Osteoblast (primary cell): ENCODE results near the gene MRPL45. TPM values are rescaled to one million over a fixed set of nuclear protein-coding genes. Genes with fewer than 3 reads are reported as not detected.
A peak's percentile ranks its signal among the peaks of the same experiment; 100 is the strongest.

ENCODE experiments used
- DNase-seq: peaks from one replicate; pipeline ENCODE4 v3.0.0; 2011; ENCODE audit warnings: low spot score, mixed read lengths; ENCODE audit not compliant: insufficient read length; ENCODE audit errors: missing footprints
- H2AFZ ChIP-seq: 2 replicates; pipeline ENCODE4 v1.6.0; 2011; ENCODE audit warnings: mild to moderate bottlenecking, low read length
- H3K27ac ChIP-seq: 2 replicates; pipeline ENCODE4 v1.5.1; 2011; ENCODE audit warnings: mild to moderate bottlenecking, low read depth, low read length, moderate library complexity
- H3K27me3 ChIP-seq: 2 replicates; pipeline ENCODE4 v1.6.0; 2012; ENCODE audit warnings: mild to moderate bottlenecking, control low read depth, inconsistent platforms, low read length, moderate library complexity; ENCODE audit not compliant: insufficient read depth
- H3K36me3 ChIP-seq: 2 replicates; pipeline ENCODE4 v1.5.1; 2011; ENCODE audit warnings: mild to moderate bottlenecking, low read length, control low read depth, moderate library complexity; ENCODE audit not compliant: insufficient read depth
- H3K4me1 ChIP-seq: 2 replicates; pipeline ENCODE4 v1.5.1; 2011; ENCODE audit warnings: mild to moderate bottlenecking, low read length, control low read depth, moderate library complexity; ENCODE audit not compliant: insufficient read depth
- H3K4me2 ChIP-seq: 2 replicates; pipeline ENCODE4 v1.6.0; 2011; ENCODE audit warnings: mild to moderate bottlenecking, low read length; ENCODE audit not compliant: insufficient read depth
- H3K4me3 ChIP-seq: fragments of 200-600 bp; sonication (generic); 3 replicates; pipeline ENCODE4 v1.5.1; 2012; ENCODE audit warnings: mild to moderate bottlenecking, low read length, inconsistent platforms; ENCODE audit not compliant: insufficient read depth
- H3K79me2 ChIP-seq: 2 replicates; pipeline ENCODE4 v1.6.0; 2012; ENCODE audit warnings: mild to moderate bottlenecking, low read length, control low read depth, inconsistent platforms; ENCODE audit not compliant: insufficient read depth
- H3K9me3 ChIP-seq: 2 replicates; pipeline ENCODE4 v1.5.1; 2011; ENCODE audit warnings: low read depth, low read length, control low read depth
- H4K20me1 ChIP-seq: 2 replicates; pipeline ENCODE4 v1.6.0; 2012; ENCODE audit warnings: mild to moderate bottlenecking, low read length, control low read depth; ENCODE audit not compliant: insufficient read depth
- CTCF ChIP-seq: IDR thresholded peaks from 2 replicates; pipeline ENCODE4 v1.5.1; 2011; ENCODE audit warnings: mild to moderate bottlenecking, low read depth, low read length, moderate library complexity; ENCODE audit errors: extremely low read depth
- total RNA-seq: library from RNA; depleted of rRNA; stranded (reverse); fragments of >200 nt; gene quantifications from 2 replicates; pipeline ENCODE4 v1.2.3, GENCODE V29; 2012

Gene MRPL45
- total RNA-seq, 1 donor, result 40.9 TPM

- Histone ChIP-seq H2AFZ (no peak overlapping the region), H3K4me1 (no peaks in the 10 kb centered on the region), H4K20me1 (no peaks in the 10 kb centered on the region), H3K79me2 (no peaks in the 10 kb centered on the region), H3K27me3 (peaks cover 23% of the 10 kb centered on the region), H3K4me3 (no peak overlapping the region), H3K9me3 (no peaks in the 10 kb centered on the region), H3K27ac (no peak overlapping the region), H3K36me3 (peaks cover 8% of the 10 kb centered on the region), H3K4me2 (no peak overlapping the region)
- no peak for TF ChIP-seq CTCF
- DNase-seq, result peak; percentile 55
These were observed 30.2 kb downstream of the MRPL45 start for GRCh38 chr17:38326996-38327792.

DNA sequence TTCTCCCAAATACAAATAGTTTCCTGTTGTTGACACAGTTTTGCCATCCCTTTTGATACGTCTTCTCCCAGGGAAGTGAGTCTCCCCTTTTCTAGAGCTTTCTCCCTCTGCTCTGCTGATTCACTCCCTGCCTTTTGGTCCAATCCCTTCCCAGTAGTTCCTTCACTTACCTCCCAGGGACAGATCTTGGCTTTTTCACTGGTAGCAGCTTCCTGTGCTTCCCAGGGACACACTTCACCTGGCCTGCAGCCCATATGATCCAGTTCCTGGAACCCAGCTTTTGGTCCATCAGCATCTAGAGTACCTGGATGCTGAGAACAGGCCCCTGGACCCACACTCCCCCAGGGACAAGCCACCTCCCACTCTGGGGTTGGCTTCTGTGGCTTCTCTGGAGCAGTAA is 31.0 kb downstream of the MRPL45 start:
- no peak overlapping the region for H3K4me2 ChIP-seq
- no peak for TF ChIP-seq CTCF
- H3K36me3 ChIP-seq, result peaks cover 2% of the 10 kb centered on the region
- peak; percentile 57 for DNase-seq
- no peak overlapping the region for H2AFZ ChIP-seq
- H3K79me2 ChIP-seq, result no peaks in the 10 kb centered on the region
- no peaks in the 10 kb centered on the region for H4K20me1 ChIP-seq
- H3K27ac ChIP-seq, result no peak overlapping the region
- H3K9me3 ChIP-seq, result no peaks in the 10 kb centered on the region
- peaks cover 27% of the 10 kb centered on the region for H3K27me3 ChIP-seq
- no peak overlapping the region for H3K4me3 ChIP-seq
- no peaks in the 10 kb centered on the region for H3K4me1 ChIP-seq

DNA sequence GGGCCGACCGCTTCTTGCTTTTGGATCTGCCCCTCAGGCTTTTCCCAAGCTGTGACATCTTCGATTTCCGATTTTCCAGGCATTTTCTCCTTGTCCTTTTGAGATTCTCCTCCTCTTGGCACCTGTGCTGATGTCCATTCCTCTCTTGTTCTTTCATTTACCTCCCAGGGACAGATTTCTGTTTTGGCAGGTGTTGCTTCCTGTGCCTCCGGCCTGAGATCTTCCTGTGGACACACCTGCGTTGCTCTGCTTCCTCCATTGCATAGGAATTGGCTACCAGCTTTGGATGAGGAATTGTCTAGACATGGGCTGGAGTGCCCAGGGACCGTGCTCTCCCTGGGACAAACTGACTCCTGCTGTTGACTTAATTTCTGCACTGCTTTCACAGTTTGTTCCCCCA is 31.7 kb downstream of the MRPL45 start:
- TF ChIP-seq CTCF, result no peak
- no peak overlapping the region for H3K4me3 ChIP-seq
- H3K27ac ChIP-seq, result no peak overlapping the region
- H3K27me3 ChIP-seq, result peaks cover 32% of the 10 kb centered on the region
- H3K4me2 ChIP-seq, result no peak overlapping the region
- no peak for DNase-seq
- no peaks in the 10 kb centered on the region for H3K36me3 ChIP-seq
- H2AFZ ChIP-seq, result no peak overlapping the region
- no peaks in the 10 kb centered on the region for H4K20me1 ChIP-seq
- H3K4me1 ChIP-seq, result no peaks in the 10 kb centered on the region
- no peaks in the 10 kb centered on the region for H3K79me2 ChIP-seq
- H3K9me3 ChIP-seq, result no peaks in the 10 kb centered on the region

DNA sequence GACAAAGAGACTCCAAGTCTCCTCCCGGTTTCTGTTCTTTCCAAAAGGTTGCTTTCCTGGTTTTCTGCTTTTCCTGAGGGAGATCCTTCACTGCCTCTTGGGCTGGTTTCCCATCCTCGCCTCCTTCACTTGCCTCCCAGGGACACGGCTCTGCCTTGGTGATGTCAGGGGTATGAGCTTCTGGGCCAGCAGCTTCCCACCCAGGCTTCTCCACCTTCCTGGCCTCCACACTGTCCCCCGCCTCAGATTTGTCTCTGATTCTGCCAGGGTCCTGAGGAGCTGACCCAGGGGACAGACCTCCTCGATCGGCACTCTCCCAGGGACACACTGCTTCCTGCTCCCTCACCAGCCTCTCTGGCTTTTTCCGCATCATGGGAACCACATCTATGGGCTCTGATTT is 32.3 kb downstream of the MRPL45 start:
- Histone ChIP-seq H3K4me2 (no peak overlapping the region), H4K20me1 (no peaks in the 10 kb centered on the region), H3K9me3 (no peaks in the 10 kb centered on the region), H2AFZ (no peak overlapping the region), H3K4me3 (no peak overlapping the region), H3K27me3 (peaks cover 35% of the 10 kb centered on the region), H3K36me3 (no peaks in the 10 kb centered on the region), H3K79me2 (no peaks in the 10 kb centered on the region), H3K27ac (no peak overlapping the region), H3K4me1 (no peaks in the 10 kb centered on the region)
- TF ChIP-seq CTCF, result no peak
- peak; percentile 46 for DNase-seq
